Ectodermal cell (in vitro differentiated cells): ENCODE results near the gene AHCY.
"Not testable (repeated sequence)": the region's sequence is repeated elsewhere in the genome, so short reads cannot be mapped to it uniquely, and the experiment has no call there.

Experiments used
- H3K27ac ChIP-seq: 2 replicates; pipeline ENCODE4 v1.7.0; 2013; ENCODE audit warnings: mild to moderate bottlenecking, low read depth, low read length; ENCODE audit not compliant: insufficient read depth, poor library complexity, severe bottlenecking
- H3K27me3 ChIP-seq: 2 replicates; pipeline ENCODE4 v1.7.0; 2013; ENCODE audit warnings: mild to moderate bottlenecking, low read length; ENCODE audit not compliant: insufficient read depth, control insufficient read depth, poor library complexity, severe bottlenecking
- H3K36me3 ChIP-seq: one replicate; pipeline ENCODE4 v1.7.0; 2013; ENCODE audit warnings: low read length; ENCODE audit not compliant: control insufficient read depth, insufficient read depth
- H3K4me1 ChIP-seq: one replicate; pipeline ENCODE4 v1.7.0; 2013; ENCODE audit warnings: low read length; ENCODE audit not compliant: control insufficient read depth, insufficient read depth
- H3K4me3 ChIP-seq: 2 replicates; pipeline ENCODE4 v1.7.0; 2013; ENCODE audit warnings: low read depth, low read length, control low read depth; ENCODE audit not compliant: insufficient read depth
- H3K9me3 ChIP-seq: 2 replicates; pipeline ENCODE4 v1.7.0; 2013; ENCODE audit warnings: mild to moderate bottlenecking, low read length, moderate library complexity; ENCODE audit not compliant: control insufficient read depth
- WGBS, 2 experiments: methylation state at CpG; one replicate each; pipeline ENCODE4 v1.1.7; 2013; ENCODE audit warnings: missing lambda C conversion rate in 2 of 2; 5-methylcytosine and 5-hydroxymethylcytosine counted together

AHCY gene

GRCh38 chr20:34310481-34311117 is 7.4 kb upstream of the AHCY start:
- H3K4me1 ChIP-seq = no peaks in the 10 kb centered on the region
- H3K36me3 ChIP-seq = no peaks in the 10 kb centered on the region
- H3K27me3 ChIP-seq = peaks cover 20% of the 10 kb centered on the region
- H3K9me3 ChIP-seq = no peaks in the 10 kb centered on the region
- 82 to 88% methylated on average over 19 of the region's 19 CpGs for WGBS, 2 experiments
- no peak overlapping the region for H3K4me3 ChIP-seq
- no peak overlapping the region for H3K27ac ChIP-seq

GRCh38 chr20:34309691-34310090 is 6.5 kb upstream of the AHCY start:
- 97 to 98% methylated on average over 3 of the region's 3 CpGs for WGBS, 2 experiments
- H3K4me3 ChIP-seq = no peak overlapping the region
- no peaks in the 10 kb centered on the region for H3K9me3 ChIP-seq
- H3K36me3 ChIP-seq = no peaks in the 10 kb centered on the region
- no peak overlapping the region for H3K27ac ChIP-seq
- no peaks in the 10 kb centered on the region for H3K4me1 ChIP-seq
- peaks cover 20% of the 10 kb centered on the region for H3K27me3 ChIP-seq

- Histone ChIP-seq H3K36me3 (peaks cover 3% of the 10 kb centered on the region), H3K4me3 (no peak overlapping the region), H3K4me1 (peaks cover 9% of the 10 kb centered on the region), H3K27me3 (no peaks in the 10 kb centered on the region), H3K27ac (no peak overlapping the region), H3K9me3 (no peaks in the 10 kb centered on the region)
- 94 to 95% methylated on average over 19 of the region's 19 CpGs for WGBS, 2 experiments
These were observed 2.4 kb upstream of the AHCY start for GRCh38 chr20:34305333-34306230.

- peaks cover 9% of the 10 kb centered on the region for H3K4me1 ChIP-seq
- peak overlapping the region; percentile 93 for H3K4me3 ChIP-seq
- H3K27ac ChIP-seq = peak overlapping the region; percentile 97
- H3K9me3 ChIP-seq = no peaks in the 10 kb centered on the region
- WGBS, 2 experiments = 40 to 42% methylated on average over 9 of the region's 9 CpGs
- peaks cover 3% of the 10 kb centered on the region for H3K36me3 ChIP-seq
- H3K27me3 ChIP-seq = no peaks in the 10 kb centered on the region
These were observed 838 bp downstream of the AHCY start for GRCh38 chr20:34302312-34302722.

GRCh38 chr20:34301587-34302311 is 1.4 kb downstream of the AHCY start:
- peaks cover 9% of the 10 kb centered on the region for H3K4me1 ChIP-seq
- H3K9me3 ChIP-seq = no peaks in the 10 kb centered on the region
- H3K27ac ChIP-seq = no peak overlapping the region
- peak overlapping the region; percentile 93 for H3K4me3 ChIP-seq
- WGBS, 2 experiments = 91% methylated on average over 17 of the region's 17 CpGs
- H3K27me3 ChIP-seq = no peaks in the 10 kb centered on the region
- peaks cover 3% of the 10 kb centered on the region for H3K36me3 ChIP-seq

GRCh38 chr20:34300809-34301586 is 2.2 kb downstream of the AHCY start:
- Histone ChIP-seq H3K36me3 (peaks cover 3% of the 10 kb centered on the region), H3K27ac (no peak overlapping the region), H3K4me1 (peaks cover 9% of the 10 kb centered on the region), H3K4me3 (no peak overlapping the region), H3K27me3 (no peaks in the 10 kb centered on the region), H3K9me3 (no peaks in the 10 kb centered on the region)
- WGBS, 2 experiments = 84 to 85% methylated on average over 7 of the region's 7 CpGs

GRCh38 chr20:34300256-34300806 is 2.8 kb downstream of the AHCY start:
- Histone ChIP-seq H3K4me3 (no peak overlapping the region), H3K27ac (no peak overlapping the region), H3K27me3 (no peaks in the 10 kb centered on the region), H3K4me1 (peaks cover 9% of the 10 kb centered on the region), H3K9me3 (no peaks in the 10 kb centered on the region), H3K36me3 (peaks cover 3% of the 10 kb centered on the region)
- WGBS, 2 experiments = 89 to 95% methylated on average over 3 of the region's 3 CpGs

- H3K36me3 ChIP-seq = peaks cover 3% of the 10 kb centered on the region
- H3K27me3 ChIP-seq = no peaks in the 10 kb centered on the region
- peaks cover 9% of the 10 kb centered on the region for H3K4me1 ChIP-seq
- 84 to 86% methylated on average over 10 to 11 of the region's 11 CpGs for WGBS, 2 experiments
- no peak overlapping the region for H3K4me3 ChIP-seq
- H3K27ac ChIP-seq = no peak overlapping the region
- H3K9me3 ChIP-seq = no peaks in the 10 kb centered on the region
These were observed 3.4 kb downstream of the AHCY start for GRCh38 chr20:34299556-34300255.

- WGBS, 2 experiments = 43 to 69% methylated on average over 8 to 10 of the region's 15 CpGs
These were observed 4.8 kb downstream of the AHCY start for GRCh38 chr20:34298294-34298784.

More at GRCh38 chr20:34298294-34298784, 4.8 kb downstream of the AHCY start:
- H3K27me3 ChIP-seq, H3K36me3 ChIP-seq, H3K4me1 ChIP-seq, H3K9me3 ChIP-seq, H3K4me3 ChIP-seq, H3K27ac ChIP-seq: not testable (repeated sequence)
